CD14-positive monocyte (primary cell): ENCODE measurements around the gene SNRNP200. TPM values are rescaled to one million over a fixed set of nuclear protein-coding genes. Genes with fewer than 3 reads are reported as not detected.

Experiments used
- DNase-seq, 3 donors: peaks; one replicate each; pipeline ENCODE4 v3.0.0-alpha.2; 2011 to 2022
- H2AFZ ChIP-seq: 2 replicates; pipeline ENCODE4 v1.6.0; 2012; ENCODE audit warnings: mild to moderate bottlenecking, low read depth, low read length, inconsistent platforms; ENCODE audit not compliant: insufficient read depth, poor library complexity, severe bottlenecking
- H3K27ac ChIP-seq, 2 donors: 1 replicate in 1 of 2; 2 replicates in 1 of 2; pipeline ENCODE4 v1.5.1; 2012 to 2013; ENCODE audit warnings: low read length in 2 of 2, control low read depth in 1 of 2, inconsistent platforms in 1 of 2, low read depth in 1 of 2, mild to moderate bottlenecking in 1 of 2
- H3K27me3 ChIP-seq, 2 donors: one replicate each; pipeline versions ENCODE4 v1.6.0 to v1.6.1; 2011 to 2013; ENCODE audit warnings: low read length in 2 of 2; ENCODE audit not compliant: control insufficient read depth in 2 of 2, insufficient read depth in 2 of 2
- H3K36me3 ChIP-seq, 2 donors: replicated peaks in 1 of 2; 1 replicate in 1 of 2; 2 replicates in 1 of 2; pipeline versions ENCODE4 v1.5.1 to v1.6.1; 2012 to 2013; ENCODE audit warnings: low read length in 2 of 2, control low read depth in 1 of 2, inconsistent platforms in 1 of 2, mild to moderate bottlenecking in 1 of 2; ENCODE audit not compliant: insufficient read depth in 2 of 2, control insufficient read depth in 1 of 2
- H3K4me1 ChIP-seq, 2 donors: 1 replicate in 1 of 2; 2 replicates in 1 of 2; pipeline versions ENCODE4 v1.5.1 to v1.6.1; 2012 to 2013; ENCODE audit warnings: low read length in 2 of 2, control low read depth in 1 of 2, inconsistent platforms in 1 of 2, mild to moderate bottlenecking in 1 of 2, moderate library complexity in 1 of 2; ENCODE audit not compliant: insufficient read depth in 2 of 2, control insufficient read depth in 1 of 2
- H3K4me2 ChIP-seq: replicated peaks from 2 replicates; pipeline ENCODE3; 2012; ENCODE audit warnings: low read length, moderate library complexity, mild to moderate bottlenecking; ENCODE audit not compliant: poor library complexity, severe bottlenecking; ENCODE audit errors: extremely low read depth
- H3K4me3 ChIP-seq, 3 experiments: fragments of 200-600 bp in 1 of 3; sonication (generic) in 1 of 3; replicated peaks in 1 of 3; 1 replicate in 2 of 3; 2 replicates in 1 of 3; pipeline ENCODE4 v1.5.1; 2011 to 2013; ENCODE audit warnings: low read length in 3 of 3, mild to moderate bottlenecking in 3 of 3, control low read depth in 2 of 3, low read depth in 2 of 3, inconsistent platforms in 1 of 3, moderate library complexity in 1 of 3
- H3K79me2 ChIP-seq: 2 replicates; pipeline ENCODE4 v1.6.0; 2012; ENCODE audit warnings: mild to moderate bottlenecking, control low read depth, inconsistent platforms, low read length, moderate library complexity; ENCODE audit not compliant: insufficient read depth
- H3K9ac ChIP-seq: 2 replicates; pipeline ENCODE4 v1.6.0; 2017; ENCODE audit warnings: low read length, mild to moderate bottlenecking; ENCODE audit not compliant: insufficient read depth, poor library complexity, severe bottlenecking
- H3K9me3 ChIP-seq, 2 donors: replicated peaks in 1 of 2; 1 replicate in 1 of 2; 2 replicates in 1 of 2; pipeline versions ENCODE4 v1.5.1 to v1.6.1; 2012 to 2013; ENCODE audit warnings: low read length in 2 of 2, control low read depth in 1 of 2; ENCODE audit not compliant: control insufficient read depth in 1 of 2, insufficient read depth in 1 of 2
- H4K20me1 ChIP-seq: 2 replicates; pipeline ENCODE4 v1.6.0; 2012; ENCODE audit warnings: mild to moderate bottlenecking, low read length, control low read depth, moderate library complexity; ENCODE audit not compliant: insufficient read depth
- H3K27ac Mint-ChIP-seq, 7 donors: one replicate each; pipeline ENCODE4 v1.8.0; 2020; ENCODE audit warnings: mild to moderate bottlenecking in 7 of 7, mixed read lengths in 7 of 7, moderate library complexity in 6 of 7, inconsistent platforms in 2 of 7
- H3K27me3 Mint-ChIP-seq, 3 donors: one replicate each; pipeline ENCODE4 v1.8.0; 2021 to 2022; ENCODE audit warnings: low read depth in 3 of 3, mild to moderate bottlenecking in 3 of 3, mixed read lengths in 3 of 3, moderate library complexity in 3 of 3, inconsistent platforms in 1 of 3
- H3K36me3 Mint-ChIP-seq, 2 donors: one replicate each; pipeline ENCODE4 v1.8.0; 2020; ENCODE audit warnings: mixed read lengths in 2 of 2, inconsistent platforms in 1 of 2, mild to moderate bottlenecking in 1 of 2
- H3K4me1 Mint-ChIP-seq: one replicate; pipeline ENCODE4 v1.8.0; 2020; ENCODE audit warnings: mild to moderate bottlenecking, mixed read lengths
- H3K4me3 Mint-ChIP-seq, 2 donors: one replicate each; pipeline ENCODE4 v1.8.0; 2020; ENCODE audit warnings: mild to moderate bottlenecking in 2 of 2, mixed read lengths in 2 of 2, moderate library complexity in 1 of 2
- H3K9me3 Mint-ChIP-seq, 7 donors: one replicate each; pipeline ENCODE4 v1.8.0; 2020 to 2022; ENCODE audit warnings: mixed read lengths in 7 of 7, mild to moderate bottlenecking in 6 of 7, moderate library complexity in 6 of 7, inconsistent platforms in 2 of 7
- CTCF ChIP-seq: fragments of 200-600 bp; IDR thresholded peaks from one replicate; pipeline ENCODE4 v1.8.0; 2022; ENCODE audit warnings: antibody characterized with exemption, mild to moderate bottlenecking
- WGBS: methylation state at CpG from one replicate; pipeline ENCODE4 v1.1.5; 2013; ENCODE audit warnings: missing lambda C conversion rate; ENCODE audit not compliant: insufficient coverage; 5-methylcytosine and 5-hydroxymethylcytosine counted together
- intact Hi-C, 2 donors: fragments of 100-400 bp; cut with micrococcal nuclease; formaldehyde crosslinking; loops; one replicate each; pipeline versions ENCODE4 v1.15.0 to v1.15.1; 2023
- polyA plus RNA-seq, 3 donors: library from polyadenylated mRNA; depleted of rRNA in 1 of 3; unstranded in 2 of 3; stranded (reverse) in 1 of 3; fragments of 300-500 nt in 2 of 3; fragments of >200 nt in 1 of 3; fragmentation: Illumina TruSeq in 2 of 3; gene quantifications; 1 replicate in 2 of 3; 2 replicates in 1 of 3; pipeline ENCODE4 v1.2.3, GENCODE V29; 2012 to 2021

SNRNP200 gene
- polyA plus RNA-seq, 3 donors = 27.2 to 122 (median 36.1) TPM

GRCh38 chr2:96320326-96320725, 15.0 kb upstream of the SNRNP200 start:
- Histone ChIP-seq H3K36me3 (no peaks in the 10 kb centered on the region), H3K4me3 (no peak overlapping the region), H3K4me2 (no peak overlapping the region), H3K9me3 (no peaks in the 10 kb centered on the region), H4K20me1 (no peaks in the 10 kb centered on the region), H3K9ac (no peak overlapping the region), H2AFZ (no peak overlapping the region), H3K27ac (no peak overlapping the region), H3K27me3 (peaks cover 0 to 5% of the 10 kb centered on the region in 2 donors), H3K79me2 (no peaks in the 10 kb centered on the region), H3K4me1 (peaks cover 41 to 50% of the 10 kb centered on the region in 2 donors)
- Mint-ChIP-seq H3K36me3 (peaks cover 0 to 3% of the 10 kb centered on the region in 2 donors), H3K4me1 (peaks cover 50% of the 10 kb centered on the region), H3K27ac (no peak overlapping the region), H3K4me3 (peak overlapping the region in 1 of 2 donors; percentile 98), H3K27me3 (peaks cover 25 to 32% (median 29%) of the 10 kb centered on the region in 3 donors), H3K9me3 (no peaks in the 10 kb centered on the region)
- WGBS = no CpG with 5 or more reads among the region's 3 CpGs
- DNase-seq = no peak
- no peak for TF ChIP-seq CTCF
- intact Hi-C loops = no loop called here

- Histone ChIP-seq H3K36me3 (no peaks in the 10 kb centered on the region), H3K79me2 (no peaks in the 10 kb centered on the region), H3K4me3 (peak overlapping the region in 1 of 3 experiments; percentile 45), H3K27ac (no peak overlapping the region), H2AFZ (peak overlapping the region; percentile 62), H3K9me3 (no peaks in the 10 kb centered on the region), H3K4me2 (peak overlapping the region; percentile 59), H4K20me1 (no peaks in the 10 kb centered on the region), H3K27me3 (peaks cover 0 to 5% of the 10 kb centered on the region in 2 donors), H3K4me1 (peaks cover 35 to 44% of the 10 kb centered on the region in 2 donors), H3K9ac (no peak overlapping the region)
- intact Hi-C loops = no loop called here
- Mint-ChIP-seq H3K4me3 (peak overlapping the region; percentile 44 to 66), H3K36me3 (peaks cover 0 to 3% of the 10 kb centered on the region in 2 donors), H3K9me3 (no peaks in the 10 kb centered on the region), H3K4me1 (peaks cover 48% of the 10 kb centered on the region), H3K27me3 (peaks cover 25 to 32% (median 28%) of the 10 kb centered on the region in 3 donors), H3K27ac (peak overlapping the region in 4 of 7 donors; percentile 44 to 73 (median 66))
- WGBS = no CpG with 5 or more reads among the region's 1 CpG
- no peak for TF ChIP-seq CTCF
- DNase-seq = no peak
Measured at GRCh38 chr2:96319396-96319795, 14.1 kb upstream of the SNRNP200 start.
